Fibroblast of lung (primary cell): Measurements from ENCODE around the gene ZNRF4. TPM values are rescaled to one million over a fixed set of nuclear protein-coding genes. Genes with fewer than 3 reads are reported as not detected.

ENCODE experiments used
- DNase-seq, 2 donors: peaks; one replicate each; pipeline versions ENCODE4 v3.0.0 to v3.0.0-alpha.2; 2010; ENCODE audit warnings: low read depth in 2 of 2
- H2AFZ ChIP-seq: 2 replicates; pipeline ENCODE4 v1.5.1; 2012; ENCODE audit warnings: low read length, control low read depth, inconsistent platforms
- H3K27ac ChIP-seq: 2 replicates; pipeline ENCODE4 v1.5.1; 2011; ENCODE audit warnings: low read length, control low read depth; ENCODE audit not compliant: insufficient read depth
- H3K27me3 ChIP-seq: 2 replicates; pipeline ENCODE4 v1.5.1; 2011; ENCODE audit warnings: mild to moderate bottlenecking, low read length; ENCODE audit not compliant: control insufficient read depth, insufficient read depth
- H3K36me3 ChIP-seq: 2 replicates; pipeline ENCODE4 v1.5.1; 2011; ENCODE audit warnings: low read length; ENCODE audit not compliant: control insufficient read depth, insufficient read depth
- H3K4me1 ChIP-seq: 2 replicates; pipeline ENCODE4 v1.5.1; 2011; ENCODE audit warnings: low read length; ENCODE audit not compliant: control insufficient read depth, insufficient read depth; ENCODE audit errors: extremely low read depth
- H3K4me2 ChIP-seq: 2 replicates; pipeline ENCODE4 v1.5.1; 2011; ENCODE audit warnings: low read length, control low read depth; ENCODE audit not compliant: insufficient read depth; ENCODE audit errors: extremely low read depth
- H3K4me3 ChIP-seq, 4 experiments: fragments of 200-600 bp in 1 of 4; sonication (generic) in 1 of 4; replicated peaks in 1 of 4; 2 replicates each; pipeline ENCODE4 v1.5.1; 2011 to 2016; ENCODE audit warnings: low read length in 4 of 4, low read depth in 3 of 4, mild to moderate bottlenecking in 3 of 4, control low read depth in 2 of 4, inconsistent platforms in 1 of 4, mixed read lengths in 1 of 4; ENCODE audit not compliant: insufficient read depth in 1 of 4; ENCODE audit errors: control extremely low read depth in 1 of 4
- H3K79me2 ChIP-seq: 2 replicates; pipeline ENCODE4 v1.5.1; 2012; ENCODE audit warnings: mild to moderate bottlenecking, low read length, inconsistent platforms; ENCODE audit not compliant: control insufficient read depth, insufficient read depth
- H3K9ac ChIP-seq: 2 replicates; pipeline ENCODE4 v1.5.1; 2011; ENCODE audit warnings: mild to moderate bottlenecking, low read length, control low read depth; ENCODE audit not compliant: insufficient read depth
- H3K9me3 ChIP-seq: 2 replicates; pipeline ENCODE4 v1.5.1; 2012; ENCODE audit warnings: low read depth, low read length; ENCODE audit not compliant: control insufficient read depth, insufficient read depth
- H4K20me1 ChIP-seq: 2 replicates; pipeline ENCODE4 v1.5.1; 2011; ENCODE audit warnings: low read length; ENCODE audit not compliant: control insufficient read depth, insufficient read depth; ENCODE audit errors: extremely low read depth
- CTCF ChIP-seq, 2 donors: IDR thresholded peaks in 1 of 2; conservative IDR thresholded peaks in 1 of 2; 1 replicate in 1 of 2; 2 replicates in 1 of 2; pipeline ENCODE4 v1.5.1; 2011 to 2012; ENCODE audit warnings: low read length in 2 of 2, control low read depth in 1 of 2, inconsistent platforms in 1 of 2, low read depth in 1 of 2, mild to moderate bottlenecking in 1 of 2
- EZH2 ChIP-seq: IDR thresholded peaks from 2 replicates; pipeline ENCODE4 v1.5.1; 2012; ENCODE audit warnings: low read length, control low read depth, mild to moderate bottlenecking; ENCODE audit errors: missing control alignments
- polyA plus RNA-seq, 2 donors: library from polyadenylated mRNA; depleted of rRNA in 1 of 2; stranded (reverse) in 1 of 2; unstranded in 1 of 2; fragments of >200 nt; gene quantifications; 2 replicates each; pipeline ENCODE4 v1.2.1, GENCODE V29; 2011 to 2012; ENCODE audit warnings: missing spikeins in 1 of 2
- total RNA-seq: library from RNA; depleted of rRNA; stranded (reverse); fragments of >200 nt; gene quantifications from 2 replicates; pipeline ENCODE4 v1.2.1, GENCODE V29; 2014

ZNRF4 gene
- total and polyA plus RNA-seq, 2 donors (not counting 1 experiment from before 2014, with no cell fraction given): not detected

DNA sequence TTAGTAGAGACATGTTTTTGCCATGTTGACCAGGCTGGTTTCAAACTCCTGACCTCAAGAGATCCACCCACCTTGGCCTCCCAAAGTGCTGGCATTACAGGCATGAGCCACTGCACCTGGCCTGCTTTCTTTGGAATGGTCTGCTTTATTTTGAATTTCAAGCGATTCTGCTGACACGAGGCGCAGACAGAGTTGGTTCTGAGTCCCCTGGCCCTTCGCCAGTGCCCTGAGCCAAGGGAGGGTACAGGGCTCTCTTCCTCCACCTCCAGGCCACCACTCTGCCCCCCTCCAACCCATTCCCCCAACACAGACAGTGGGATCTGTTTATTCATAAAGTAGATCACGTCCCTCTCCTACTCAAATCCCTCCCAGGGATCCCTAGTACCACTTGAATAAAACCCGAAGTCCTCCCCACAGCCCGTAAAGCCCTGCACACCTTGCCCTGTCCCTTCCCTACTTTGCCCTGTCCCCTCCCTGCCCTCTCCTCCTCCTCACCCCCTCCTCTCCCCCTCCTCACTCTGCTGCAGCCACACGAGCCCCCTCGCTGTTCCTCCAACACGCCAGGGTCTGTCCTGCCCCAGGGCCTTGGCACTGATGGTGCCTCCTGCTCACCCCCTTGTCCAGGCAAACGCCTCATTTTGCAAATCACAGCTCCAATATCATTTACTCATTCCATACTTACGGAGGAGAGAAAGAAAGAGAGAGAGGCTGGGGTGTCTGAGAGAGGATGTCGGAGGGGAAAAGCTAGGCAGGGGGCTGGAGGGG, 22.4 kb downstream of the ZNRF4 start:
- H2AFZ ChIP-seq: no peak overlapping the region
- no peaks in the 10 kb centered on the region for H3K79me2 ChIP-seq
- peaks cover 9% of the 10 kb centered on the region for H3K27me3 ChIP-seq
- H3K4me2 ChIP-seq: no peak overlapping the region
- no peak overlapping the region for H3K9ac ChIP-seq
- no peaks in the 10 kb centered on the region for H4K20me1 ChIP-seq
- H3K27ac ChIP-seq: no peak overlapping the region
- H3K4me1 ChIP-seq: no peaks in the 10 kb centered on the region
- H3K9me3 ChIP-seq: no peaks in the 10 kb centered on the region
- no peak for TF ChIP-seq CTCF (conservative IDR thresholded peaks at IDR 0.05 in 1 of 2, IDR thresholded peaks at IDR 0.05 in 1 of 2; ENCODE audit: low read depth in 1 of 2, low read length in 2 of 2)
- no peak for TF ChIP-seq EZH2
- H3K36me3 ChIP-seq: no peaks in the 10 kb centered on the region
- H3K4me3 ChIP-seq: no peak overlapping the region
- DNase-seq: no peak

DNA sequence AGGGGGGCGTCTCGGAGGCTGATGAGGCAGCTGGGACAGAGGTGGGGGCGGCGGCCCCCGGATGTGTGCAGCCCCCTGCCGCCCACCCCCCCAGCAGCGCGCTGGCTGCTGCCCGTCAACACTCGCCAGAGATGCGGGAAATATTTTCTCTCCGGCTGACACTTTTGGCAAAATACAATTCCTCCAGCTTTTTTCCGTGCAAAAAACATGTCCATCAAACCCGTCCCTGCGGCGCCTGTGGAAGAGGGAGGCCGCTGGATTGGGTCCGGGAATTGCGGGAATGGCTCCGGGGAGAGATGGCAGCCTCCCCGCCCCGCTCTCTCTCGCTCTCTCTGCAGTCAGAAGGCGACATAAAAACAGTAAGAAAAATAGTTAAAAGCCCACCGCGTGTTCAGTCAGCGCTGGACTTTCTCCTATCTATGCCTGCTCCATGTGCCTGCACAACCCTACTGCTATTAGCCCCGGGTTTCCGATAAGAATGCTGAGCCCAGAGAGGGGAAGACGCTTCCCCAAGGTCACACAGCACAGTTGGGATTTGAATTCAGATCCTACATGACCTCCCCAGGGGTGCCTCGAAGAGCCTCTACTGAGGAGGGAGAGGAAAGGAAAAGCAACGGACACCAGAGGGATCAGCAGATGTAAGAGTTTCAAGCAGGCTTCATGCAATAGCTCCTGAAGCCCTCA, 23.2 kb downstream of the ZNRF4 start:
- TF ChIP-seq CTCF (conservative IDR thresholded peaks at IDR 0.05 in 1 of 2, IDR thresholded peaks at IDR 0.05 in 1 of 2; ENCODE audit: low read depth in 1 of 2, low read length in 2 of 2): no peak
- TF ChIP-seq EZH2: no peak
- Histone ChIP-seq H3K36me3 (no peaks in the 10 kb centered on the region), H3K4me1 (no peaks in the 10 kb centered on the region), H3K4me2 (no peak overlapping the region), H2AFZ (no peak overlapping the region), H3K27ac (no peak overlapping the region), H3K79me2 (no peaks in the 10 kb centered on the region), H3K4me3 (no peak overlapping the region), H3K9me3 (no peaks in the 10 kb centered on the region), H3K27me3 (peaks cover 9% of the 10 kb centered on the region), H3K9ac (no peak overlapping the region), H4K20me1 (no peaks in the 10 kb centered on the region)
- DNase-seq: no peak

- peaks cover 9% of the 10 kb centered on the region for H3K27me3 ChIP-seq
- H3K9ac ChIP-seq: no peak overlapping the region
- H3K27ac ChIP-seq: no peak overlapping the region
- no peak for TF ChIP-seq CTCF (conservative IDR thresholded peaks at IDR 0.05 in 1 of 2, IDR thresholded peaks at IDR 0.05 in 1 of 2; ENCODE audit: low read depth in 1 of 2, low read length in 2 of 2)
- TF ChIP-seq EZH2: no peak
- H3K79me2 ChIP-seq: no peaks in the 10 kb centered on the region
- no peak overlapping the region for H3K4me3 ChIP-seq
- H3K36me3 ChIP-seq: no peaks in the 10 kb centered on the region
- no peak overlapping the region for H3K4me2 ChIP-seq
- H4K20me1 ChIP-seq: no peaks in the 10 kb centered on the region
- no peaks in the 10 kb centered on the region for H3K4me1 ChIP-seq
- H2AFZ ChIP-seq: no peak overlapping the region
- H3K9me3 ChIP-seq: no peaks in the 10 kb centered on the region
- no peak for DNase-seq
Observed at GRCh38 chr19:5478925-5479588, 23.8 kb downstream of the ZNRF4 start.
